Epithelial cell of proximal tubule (primary cell): Measurements from ENCODE around the gene IL3RA. TPM values are rescaled to one million over a fixed set of nuclear protein-coding genes. Genes with fewer than 3 reads are reported as not detected.
A peak's percentile ranks its signal among the peaks of the same experiment; 100 is the strongest.
"Not testable (repeated sequence)": the region's sequence is repeated elsewhere in the genome, so short reads cannot be mapped to it uniquely, and the experiment has no call there.

Experiments
- DNase-seq: peaks from one replicate; pipeline ENCODE4 v3.0.0-alpha.2; 2011; ENCODE audit warnings: low read depth
- H3K4me3 ChIP-seq: 2 replicates; pipeline ENCODE4 v1.5.1; 2011; ENCODE audit warnings: low read depth, mild to moderate bottlenecking, low read length
- total RNA-seq: library from RNA; depleted of rRNA; stranded (reverse); fragments of >200 nt; gene quantifications from 2 replicates; pipeline ENCODE4 v1.2.3, GENCODE V29; 2015
- TF ChIP-seq, protein P1 (sequence below): conservative IDR thresholded peaks from 2 replicates; pipeline ENCODE4 v1.5.1; 2012; ENCODE audit warnings: low read depth, mild to moderate bottlenecking, low read length

The IL3RA gene
- total RNA-seq, 1 donor from 2014 or later, result not detected

DNA sequence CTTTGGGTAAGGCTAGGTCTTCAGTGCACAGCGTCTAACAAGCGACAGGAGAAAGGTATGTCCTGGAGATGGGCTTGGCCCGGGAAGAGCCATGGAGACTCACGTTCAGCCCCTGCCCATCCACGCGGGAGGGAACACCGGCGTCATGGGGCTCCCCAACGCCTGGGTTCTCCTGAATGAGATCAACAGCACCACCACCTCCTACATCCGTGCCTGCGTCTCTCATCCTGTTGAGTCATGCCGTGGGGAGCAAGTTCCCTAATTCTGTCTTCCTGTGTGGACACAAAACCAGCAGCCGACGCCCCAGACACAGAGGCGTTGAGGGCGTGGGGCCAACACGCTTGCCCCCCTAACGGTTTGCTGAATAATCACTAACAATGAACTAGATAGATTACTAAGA lies 20.1 kb upstream of the IL3RA start:
- H3K4me3 ChIP-seq, result no peak overlapping the region
- no peak for DNase-seq
- TF ChIP-seq, protein P1, sequence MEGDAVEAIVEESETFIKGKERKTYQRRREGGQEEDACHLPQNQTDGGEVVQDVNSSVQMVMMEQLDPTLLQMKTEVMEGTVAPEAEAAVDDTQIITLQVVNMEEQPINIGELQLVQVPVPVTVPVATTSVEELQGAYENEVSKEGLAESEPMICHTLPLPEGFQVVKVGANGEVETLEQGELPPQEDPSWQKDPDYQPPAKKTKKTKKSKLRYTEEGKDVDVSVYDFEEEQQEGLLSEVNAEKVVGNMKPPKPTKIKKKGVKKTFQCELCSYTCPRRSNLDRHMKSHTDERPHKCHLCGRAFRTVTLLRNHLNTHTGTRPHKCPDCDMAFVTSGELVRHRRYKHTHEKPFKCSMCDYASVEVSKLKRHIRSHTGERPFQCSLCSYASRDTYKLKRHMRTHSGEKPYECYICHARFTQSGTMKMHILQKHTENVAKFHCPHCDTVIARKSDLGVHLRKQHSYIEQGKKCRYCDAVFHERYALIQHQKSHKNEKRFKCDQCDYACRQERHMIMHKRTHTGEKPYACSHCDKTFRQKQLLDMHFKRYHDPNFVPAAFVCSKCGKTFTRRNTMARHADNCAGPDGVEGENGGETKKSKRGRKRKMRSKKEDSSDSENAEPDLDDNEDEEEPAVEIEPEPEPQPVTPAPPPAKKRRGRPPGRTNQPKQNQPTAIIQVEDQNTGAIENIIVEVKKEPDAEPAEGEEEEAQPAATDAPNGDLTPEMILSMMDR, result no peak

DNA sequence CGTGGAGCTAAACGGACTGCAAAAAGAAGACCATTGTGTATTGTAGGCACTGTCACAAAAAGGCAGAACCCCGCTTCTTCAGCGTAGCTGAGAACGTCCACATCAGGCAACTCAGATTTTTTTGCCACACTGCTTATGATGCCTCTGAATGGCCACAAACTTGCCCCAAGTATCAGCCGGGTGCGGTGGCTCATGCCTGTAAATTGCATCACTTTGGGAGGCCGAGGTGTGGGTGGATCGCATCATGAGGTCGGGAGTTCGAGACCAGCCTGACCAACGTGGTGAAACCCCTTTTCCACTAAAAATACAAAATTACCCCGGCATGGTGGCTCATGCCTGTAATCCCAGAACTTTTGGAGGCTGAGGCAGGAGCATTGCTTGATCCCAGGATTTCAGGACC lies 14.9 kb upstream of the IL3RA start:
- TF ChIP-seq, protein P1, result no peak
- H3K4me3 ChIP-seq, result no peak overlapping the region
- DNase-seq, result no peak

DNA sequence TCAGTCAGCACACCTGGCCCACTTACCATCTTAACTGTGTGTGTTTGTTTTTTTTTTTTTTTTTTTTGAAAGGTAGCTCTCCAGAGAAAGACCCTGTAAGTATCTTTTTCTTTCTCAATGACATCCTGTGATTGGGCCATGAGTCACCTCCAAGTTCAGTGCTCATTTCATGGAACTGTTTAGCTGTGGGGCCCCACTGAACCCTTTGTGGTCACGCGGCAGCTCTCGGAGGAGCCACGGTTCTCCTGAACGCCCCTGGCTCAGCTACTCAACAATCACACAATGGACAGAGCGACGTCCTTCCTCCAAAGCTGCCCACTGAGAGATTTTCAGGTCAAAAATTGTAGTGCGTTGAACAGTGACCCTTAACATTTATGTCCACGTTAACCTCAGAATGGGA lies 14.2 kb upstream of the IL3RA start:
- DNase-seq, result no peak
- no peak overlapping the region for H3K4me3 ChIP-seq
- TF ChIP-seq, protein P1, result no peak

- DNase-seq, result no peak
- H3K4me3 ChIP-seq, result no peak overlapping the region
- TF ChIP-seq, protein P1, result peak; percentile 20
Measured at GRCh38 chrX:1323315-1323714, 13.3 kb upstream of the IL3RA start.

- TF ChIP-seq, protein P1, result no peak
- H3K4me3 ChIP-seq, result no peak overlapping the region
- DNase-seq, result no peak
Measured at GRCh38 chrX:1325515-1326116, 11.0 kb upstream of the IL3RA start.

- H3K4me3 ChIP-seq, result no peak overlapping the region
- DNase-seq, result no peak
- TF ChIP-seq, protein P1, result no peak
Measured at GRCh38 chrX:1327651-1328304, 8.8 kb upstream of the IL3RA start.

- no peak overlapping the region for H3K4me3 ChIP-seq
- TF ChIP-seq, protein P1, result no peak
- DNase-seq, result no peak
Measured at GRCh38 chrX:1330605-1331004, 6.0 kb upstream of the IL3RA start.

DNA sequence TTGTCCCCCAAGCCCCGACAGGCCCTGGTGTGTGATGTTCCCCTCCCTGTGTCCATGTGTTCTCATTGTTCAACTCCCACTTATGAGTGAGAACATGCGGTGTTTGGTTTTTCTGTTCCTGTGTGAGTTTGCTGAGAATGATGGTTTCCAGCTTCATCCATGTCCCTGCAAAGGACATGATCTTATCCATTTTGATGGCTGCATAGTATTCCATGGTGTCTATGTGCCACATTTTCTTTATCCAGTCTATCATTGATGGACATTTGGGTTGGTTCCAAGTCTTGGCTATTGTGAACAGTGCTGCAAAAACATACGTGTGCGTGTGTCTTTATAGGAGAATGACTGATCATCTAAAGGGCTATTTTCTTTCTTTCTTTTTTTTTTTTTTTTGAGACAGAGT lies 4.2 kb upstream of the IL3RA start:
- H3K4me3 ChIP-seq, DNase-seq: not testable (repeated sequence)
